ENCODE data around the gene FKBP1A. TPM values are rescaled to one million over a fixed set of nuclear protein-coding genes. Genes with fewer than 3 reads are reported as not detected.

FKBP1A gene
- total and polyA plus RNA-seq, 2 donors (not counting 3 experiments of a cell fraction or from before 2014, with no cell fraction given) = 968 to 1,972 TPM

- ChIA-PET CTCF (interaction anchor here (1.3 kb wide), 2 partner anchors 9 to 35 kb away, joined by 6 to 7 read pairs; no protein-coding TSS in a partner anchor), POLR2A (no interaction called here)
- H3K79me2 ChIP-seq (ENCODE audit: control insufficient read depth, insufficient read depth, low read length) = no peaks in the 10 kb centered on the region
- no peak overlapping the region for H2AFZ ChIP-seq (ENCODE audit: low read depth, low read length)
- TF ChIP-seq MAX (IDR thresholded peaks at IDR 0.05; ENCODE audit: insufficient read depth, insufficient read length) (no peak), FOS (IDR thresholded peaks at IDR 0.05; ENCODE audit: borderline replicate concordance, insufficient read depth, low read length) (no peak), CTCF (IDR thresholded peaks at IDR 0.05; ENCODE audit: extremely low read depth in 1 of 2, insufficient read depth in 1 of 2, low read depth in 1 of 2, low read length in 2 of 2) (no peak), GATA2 (IDR thresholded peaks at IDR 0.05; ENCODE audit: insufficient read depth, insufficient read length, low read depth, low read length) (no peak), POLR2A (IDR thresholded peaks at IDR 0.05; ENCODE audit: low read depth, low read length) (no peak), JUN (IDR thresholded peaks at IDR 0.05; ENCODE audit: borderline replicate concordance, insufficient read depth, insufficient read length, low read depth) (no peak), MYC (IDR thresholded peaks at IDR 0.05; ENCODE audit: low read depth, low read length) (no peak), POLR2AphosphoS5 (IDR thresholded peaks at IDR 0.05; ENCODE audit: insufficient read depth, low read depth, low read length) (no peak)
- no peak overlapping the region for H3K9ac ChIP-seq (replicated peaks; ENCODE audit: extremely low read depth, insufficient read depth, low read length)
- H3K4me1 ChIP-seq (ENCODE audit: control insufficient read depth, extremely low read depth, insufficient read depth, low read length) = peaks cover 26% of the 10 kb centered on the region
- peaks cover 1% of the 10 kb centered on the region for H3K9me3 ChIP-seq (replicated peaks; ENCODE audit: control insufficient read depth, insufficient read depth, low read length)
- H4K20me1 ChIP-seq (replicated peaks; ENCODE audit: control insufficient read depth, extremely low read depth, insufficient read depth, low read length) = no peaks in the 10 kb centered on the region
- no peak overlapping the region for H3K4me2 ChIP-seq (ENCODE audit: insufficient read depth, low read length)
- no peak overlapping the region for H3K4me3 ChIP-seq (replicated peaks in 1 of 3; ENCODE audit: insufficient read depth in 1 of 3, low read depth in 1 of 3, low read length in 3 of 3)
- FAIRE-seq (no peak), DNase-seq (ENCODE audit: low read depth, low spot score) (no peak)
- no peaks in the 10 kb centered on the region for H3K9me1 ChIP-seq (replicated peaks; ENCODE audit: control insufficient read depth, extremely low read depth, insufficient read depth, low read length)
- dilution Hi-C loops (cut with MboI; ENCODE audit: extremely low pct_ligation_motif_present, low sequenced_read_pairs) (no loop called here), intact Hi-C loops (cut with micrococcal nuclease) (no loop called here)
- H3K27me3 ChIP-seq (ENCODE audit: control insufficient read depth in 2 of 2, insufficient read depth in 2 of 2, low read length in 2 of 2) = no peaks in the 10 kb centered on the region
- H3K36me3 ChIP-seq (ENCODE audit: control insufficient read depth in 2 of 2, extremely low read depth in 1 of 2, insufficient read depth in 2 of 2, low read length in 2 of 2) = no peaks in the 10 kb centered on the region
- no peak overlapping the region for H3K27ac ChIP-seq (ENCODE audit: insufficient read depth, low read depth, low read length)
- BruUV-seq (replicated peaks) = no TSS peak
Measured at GRCh38 chr20:1402149-1402548, 9.3 kb upstream of the FKBP1A start.

Measured in endothelial cell of umbilical vein (primary cell).